CD4-positive, alpha-beta T cell (primary cell): Measurements from ENCODE around the gene NAB2. TPM values are rescaled to one million over a fixed set of nuclear protein-coding genes. Genes with fewer than 3 reads are reported as not detected.

ENCODE experiments used
- ATAC-seq: fragments of 200-7000 bp; cut with Tn5 transposase; one replicate; pipeline ENCODE4 v1.10.0; 2022; ENCODE audit warnings: mild to moderate bottlenecking; ENCODE audit not compliant: poor library complexity
- CTCF ChIA-PET: fragments of 350-600 bp; sonication (Branson Sonifier 250); formaldehyde crosslinking; loops from one replicate; lab custom pipeline; 2021; ENCODE audit warnings: antibody characterized with exemption, inconsistent platforms; lab: Charles Lee
- POLR2A ChIA-PET: fragments of 350-600 bp; sonication (Branson Sonifier 250); formaldehyde crosslinking; loops from one replicate; lab custom pipeline; 2021; ENCODE audit warnings: antibody characterized with exemption, inconsistent platforms; lab: Charles Lee
- DNase-seq, 14 experiments: peaks; one replicate each; pipeline ENCODE4 v3.0.0-alpha.2; 2013 to 2020; ENCODE audit warnings: mixed read lengths in 2 of 14
- H3K27ac ChIP-seq, 2 donors: one replicate each; pipeline versions ENCODE4 v1.5.1 to v1.7.0; 2013; ENCODE audit warnings: low read length in 2 of 2, low read depth in 1 of 2, mild to moderate bottlenecking in 1 of 2
- H3K27me3 ChIP-seq, 2 experiments: 1 replicate in 1 of 2; 2 replicates in 1 of 2; pipeline versions ENCODE4 v1.6.1 to v1.7.0; 2013; ENCODE audit warnings: low read length in 2 of 2, control low read depth in 1 of 2, mild to moderate bottlenecking in 1 of 2, moderate library complexity in 1 of 2; ENCODE audit not compliant: insufficient read depth in 2 of 2, control insufficient read depth in 1 of 2
- H3K36me3 ChIP-seq: one replicate; pipeline ENCODE4 v1.6.1; 2013; ENCODE audit warnings: low read length, control low read depth; ENCODE audit not compliant: insufficient read depth
- H3K4me1 ChIP-seq: one replicate; pipeline ENCODE4 v1.6.1; 2013; ENCODE audit warnings: low read length, control low read depth; ENCODE audit not compliant: insufficient read depth
- H3K4me3 ChIP-seq: one replicate; pipeline ENCODE4 v1.5.1; 2013; ENCODE audit warnings: mild to moderate bottlenecking, low read length, moderate library complexity
- H3K9me3 ChIP-seq, 2 experiments: 1 replicate in 1 of 2; 2 replicates in 1 of 2; pipeline versions ENCODE4 v1.6.1 to v1.7.0; 2013; ENCODE audit warnings: low read length in 2 of 2, mild to moderate bottlenecking in 2 of 2, control low read depth in 1 of 2, moderate library complexity in 1 of 2; ENCODE audit not compliant: control insufficient read depth in 1 of 2, insufficient read depth in 1 of 2
- H3K27ac Mint-ChIP-seq: one replicate; pipeline ENCODE4 v1.8.0; 2020; ENCODE audit warnings: mixed read lengths
- H3K27me3 Mint-ChIP-seq: one replicate; pipeline ENCODE4 v1.8.0; 2021; ENCODE audit warnings: mixed read lengths
- H3K36me3 Mint-ChIP-seq: one replicate; pipeline ENCODE4 v1.8.0; 2021; ENCODE audit warnings: low read depth, mixed read lengths
- H3K4me1 Mint-ChIP-seq: one replicate; pipeline ENCODE4 v1.8.0; 2021; ENCODE audit warnings: low read depth, mixed read lengths
- H3K4me3 Mint-ChIP-seq: one replicate; pipeline ENCODE4 v1.8.0; 2020; ENCODE audit warnings: mild to moderate bottlenecking, mixed read lengths
- H3K9me3 Mint-ChIP-seq: one replicate; pipeline ENCODE4 v1.8.0; 2020; ENCODE audit warnings: mixed read lengths
- CTCF ChIP-seq: fragments of 200-600 bp; IDR thresholded peaks from one replicate; pipeline ENCODE4 v1.8.0; 2022; ENCODE audit warnings: antibody characterized with exemption, mild to moderate bottlenecking
- intact Hi-C, 2 experiments: fragments of 100-400 bp; cut with DNase I in 1 of 2; cut with micrococcal nuclease in 1 of 2; formaldehyde crosslinking; loops; one replicate each; pipeline versions ENCODE4 v1.15.1 to v1.9.0; 2023 to 2025; cut with DNase I, micrococcal nuclease
- total RNA-seq, 174 experiments: library from RNA in 2 of 174; stranded (reverse) in 2 of 174; gene quantifications; one replicate each; pipeline ENCODE4 v1.2.3 and lab custom pipeline; 2021 to 2026

The NAB2 gene
- total RNA-seq, 2 experiments from 2014 or later = 4.8 to 6.1 TPM

GRCh38 chr12:57130941-57131340, 42.0 kb downstream of the NAB2 start:
- H3K27me3 Mint-ChIP-seq = peaks cover 4% of the 10 kb centered on the region
- TF ChIP-seq CTCF = no peak
- H3K36me3 Mint-ChIP-seq = no peaks in the 10 kb centered on the region
- peak overlapping the region; percentile 32 for H3K4me3 Mint-ChIP-seq
- Histone ChIP-seq H3K36me3 (no peaks in the 10 kb centered on the region), H3K27ac (no peak overlapping the region), H3K27me3 (no peaks in the 10 kb centered on the region), H3K9me3 (no peaks in the 10 kb centered on the region), H3K4me3 (no peak overlapping the region), H3K4me1 (peaks cover 24% of the 10 kb centered on the region)
- H3K4me1 Mint-ChIP-seq = peaks cover 20% of the 10 kb centered on the region
- intact Hi-C loops = no loop called here
- no peak for ATAC-seq
- ChIA-PET CTCF (interaction anchor here (1.3 kb wide), 1 partner anchor 52 kb away, joined by 5 read pairs; no protein-coding TSS in a partner anchor), POLR2A (interaction anchor here (2.8 kb wide), 1 partner anchor 20 kb away, joined by 9 read pairs; the partner anchor contains the start of gene STAT6)
- DNase-seq = peak in 2 of 14 experiments; percentile 28 to 31
- no peaks in the 10 kb centered on the region for H3K9me3 Mint-ChIP-seq
- no peak overlapping the region for H3K27ac Mint-ChIP-seq

GRCh38 chr12:57131896-57132744, 43.2 kb downstream of the NAB2 start:
- no peak for DNase-seq
- POLR2A ChIA-PET = interaction anchor here (2.8 kb wide), 1 partner anchor 21 kb away, joined by 9 read pairs; the partner anchor contains the start of gene STAT6

GRCh38 chr12:57133013-57133569, 44.2 kb downstream of the NAB2 start:
- Histone ChIP-seq H3K27me3 (no peaks in the 10 kb centered on the region), H3K9me3 (no peaks in the 10 kb centered on the region), H3K4me3 (no peak overlapping the region), H3K4me1 (peaks cover 8% of the 10 kb centered on the region), H3K36me3 (no peaks in the 10 kb centered on the region), H3K27ac (no peak overlapping the region)
- DNase-seq (no peak), ATAC-seq (no peak)
- Mint-ChIP-seq H3K27me3 (peaks cover 4% of the 10 kb centered on the region), H3K4me3 (no peak overlapping the region), H3K27ac (no peak overlapping the region), H3K4me1 (peaks cover 11% of the 10 kb centered on the region), H3K9me3 (no peaks in the 10 kb centered on the region), H3K36me3 (no peaks in the 10 kb centered on the region)
- no peak for TF ChIP-seq CTCF
- intact Hi-C loops = no loop called here
- CTCF ChIA-PET = no interaction called here
- POLR2A ChIA-PET = no interaction called here

More at GRCh38 chr12:57131896-57132744, 43.2 kb downstream of the NAB2 start:
- peaks cover 14% of the 10 kb centered on the region for H3K4me1 Mint-ChIP-seq
- intact Hi-C loops = no loop called here
- H3K4me1 ChIP-seq = peaks cover 18% of the 10 kb centered on the region
- H3K4me3 ChIP-seq = no peak overlapping the region
- CTCF ChIA-PET = interaction anchor here (1.0 to 1.3 kb wide), 2 partner anchors 51 to 93 kb away, joined by 3 to 5 read pairs; no protein-coding TSS in a partner anchor
- peak overlapping the region; percentile 32 for H3K4me3 Mint-ChIP-seq
- no peak overlapping the region for H3K27ac ChIP-seq
- ATAC-seq = no peak
- H3K27me3 ChIP-seq = no peaks in the 10 kb centered on the region
- no peaks in the 10 kb centered on the region for H3K36me3 Mint-ChIP-seq
- H3K36me3 ChIP-seq = no peaks in the 10 kb centered on the region
- H3K27ac Mint-ChIP-seq = peak overlapping the region; percentile 28
- no peaks in the 10 kb centered on the region for H3K9me3 ChIP-seq
- no peaks in the 10 kb centered on the region for H3K9me3 Mint-ChIP-seq
- no peak for TF ChIP-seq CTCF
- peaks cover 4% of the 10 kb centered on the region for H3K27me3 Mint-ChIP-seq
